Activated T-cell treated with anti-CD3 and anti-CD28 coated beads, Interleukin-2, amount 50 U/mL, for 48 hours (primary cell): ENCODE data around the gene FCN2.

Experiments used
- DNase-seq, 2 experiments: peaks; one replicate each; pipeline ENCODE4 v3.0.0-alpha.2; 2020

The FCN2 gene

DNA sequence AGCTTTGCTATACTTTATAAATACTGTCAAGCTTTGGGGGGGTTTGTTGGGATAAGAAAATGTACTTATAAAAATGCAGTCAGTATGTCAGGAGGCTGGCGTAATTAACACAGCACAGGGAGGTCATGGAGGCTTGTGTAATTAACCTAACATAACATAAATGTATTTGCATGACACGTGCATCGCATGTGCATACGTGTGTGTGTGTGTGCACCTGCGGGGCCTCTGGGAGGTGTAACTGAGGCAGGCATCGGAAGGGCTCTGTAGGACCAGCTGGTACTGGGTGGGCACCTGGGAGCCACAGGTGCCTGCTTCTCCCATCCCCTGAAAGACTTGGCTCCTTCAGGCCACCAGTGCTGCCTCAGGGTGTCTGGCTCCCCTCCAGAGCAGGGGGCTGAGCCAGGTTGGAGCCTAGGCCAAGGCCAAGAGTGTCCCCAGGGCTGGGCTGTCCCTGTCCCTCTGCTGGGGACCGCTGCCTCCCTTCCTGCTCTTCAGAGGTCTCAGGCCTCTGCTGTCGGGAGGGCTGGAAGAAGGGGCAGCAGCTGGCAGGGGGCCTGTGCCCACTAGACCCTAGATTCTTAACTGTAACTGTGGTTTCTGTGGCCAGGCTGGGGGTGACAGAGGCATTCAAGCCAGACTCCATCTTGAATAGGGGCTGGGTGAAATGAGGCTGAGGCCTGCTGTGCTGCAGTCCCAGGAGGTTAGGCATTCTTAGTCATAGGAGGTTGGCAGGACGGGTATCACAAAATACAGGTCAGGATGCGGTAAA is 9.0 kb downstream of the FCN2 start:
- DNase-seq, result peak; percentile 7 to 14

DNA sequence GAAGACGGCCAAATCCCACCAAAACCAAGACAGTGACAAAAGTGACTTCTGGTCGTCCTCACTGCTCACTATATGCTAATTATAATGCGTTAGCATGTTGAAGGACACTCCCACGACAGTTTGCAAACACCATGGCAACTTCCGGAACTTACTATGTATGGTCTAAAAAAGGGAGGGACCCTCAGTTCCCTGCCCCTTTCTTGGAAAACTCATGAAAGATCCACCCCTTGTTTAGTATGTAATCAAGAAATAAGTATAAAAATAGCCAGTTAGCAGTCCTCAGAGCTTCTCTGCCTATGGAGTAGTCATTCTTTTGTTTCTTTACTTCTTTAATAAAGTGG is 9.5 kb downstream of the FCN2 start:
- peak in 1 of 2 experiments; percentile 0 for DNase-seq

DNA sequence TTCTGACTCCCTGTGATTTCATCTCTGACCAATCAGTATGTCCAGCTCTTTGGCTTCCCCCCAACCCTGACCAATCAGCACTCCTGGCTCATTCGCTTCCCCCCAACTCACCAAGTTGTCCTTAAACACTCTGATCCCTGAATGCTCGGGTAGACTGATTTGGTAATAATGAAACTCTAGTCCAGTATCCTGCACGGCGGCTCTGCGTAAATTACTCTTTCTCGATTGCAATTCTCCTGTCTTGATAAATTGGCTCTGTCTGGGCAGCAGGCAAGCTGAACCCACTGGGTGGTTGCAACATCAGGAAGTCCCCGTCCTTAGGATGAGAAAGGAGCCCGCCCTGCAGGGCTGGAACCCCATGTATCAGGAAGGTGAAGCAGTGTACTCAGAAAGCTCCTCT is 10.4 kb downstream of the FCN2 start:
- peak; percentile 7 for DNase-seq

DNA sequence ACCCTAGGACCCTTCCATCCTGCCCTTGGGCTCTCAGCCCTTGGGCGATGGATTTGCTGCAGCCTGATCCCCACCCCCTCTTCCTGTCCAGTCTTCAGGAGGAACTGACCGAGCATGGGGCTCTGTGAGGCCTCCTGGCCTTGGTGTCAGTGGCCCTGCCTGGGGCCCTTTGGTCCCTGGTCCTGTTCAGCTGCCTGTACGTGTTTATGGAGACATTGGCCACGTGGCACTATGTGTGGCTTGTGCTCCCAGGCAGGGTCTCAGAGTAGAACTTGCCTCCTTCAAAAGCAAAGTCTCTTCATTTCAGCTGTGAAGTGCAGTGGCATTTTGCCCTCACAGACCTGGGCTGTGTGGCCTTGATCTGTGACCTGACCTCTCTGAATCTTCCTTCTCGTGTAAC is 11.1 kb downstream of the FCN2 start:
- DNase-seq, result peak in 1 of 2 experiments; percentile 6

DNA sequence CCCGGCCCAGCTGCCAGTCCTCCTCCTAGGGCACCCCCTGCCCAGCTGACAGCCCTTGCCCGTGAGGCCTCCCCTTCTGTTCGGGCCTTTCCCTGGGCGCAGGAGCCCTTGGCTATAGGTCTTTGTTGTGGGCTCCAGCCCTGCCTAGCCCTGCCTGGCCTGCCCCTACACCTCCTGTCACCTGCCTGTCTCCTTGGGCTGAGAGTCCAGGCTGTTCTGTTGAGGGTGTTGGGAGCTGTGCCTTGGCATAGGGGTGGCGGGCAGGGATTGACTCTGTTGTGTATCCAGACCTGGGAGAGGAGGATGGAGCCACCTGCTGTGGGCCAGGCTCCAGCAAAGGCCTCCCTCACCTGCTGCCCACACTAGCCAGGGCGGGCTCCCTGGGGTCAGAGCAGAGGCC is 11.6 kb downstream of the FCN2 start:
- peak in 1 of 2 experiments; percentile 0 for DNase-seq

DNA sequence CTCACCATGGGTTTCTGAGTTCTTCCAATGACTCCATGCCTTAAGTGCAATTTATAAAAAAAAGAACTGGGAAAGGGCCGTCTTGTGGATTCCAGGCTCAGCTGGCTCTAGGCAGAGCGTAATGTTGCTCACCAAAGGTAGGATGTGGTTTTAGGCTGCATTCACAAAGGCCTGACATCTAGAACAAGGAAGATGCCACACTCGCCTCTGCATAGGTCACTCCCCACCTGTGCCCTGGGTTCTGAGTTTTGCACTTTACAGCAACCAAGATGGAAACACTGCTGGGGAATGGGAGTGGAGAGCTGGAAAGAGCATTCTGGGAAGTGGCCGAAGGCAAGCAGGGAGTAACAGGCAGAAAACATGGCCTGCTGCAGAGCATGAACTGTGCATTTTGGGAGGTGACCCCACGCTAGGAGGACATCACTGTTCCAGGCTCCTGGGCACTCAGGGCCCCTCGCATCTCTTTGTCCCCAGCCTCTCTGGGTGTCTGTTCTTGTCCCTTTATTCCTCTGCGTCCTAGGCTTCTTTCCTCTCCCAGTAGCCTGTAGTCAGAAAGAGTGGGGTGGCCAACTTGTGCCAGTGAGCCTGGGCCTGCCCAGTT is 12.3 kb downstream of the FCN2 start:
- DNase-seq, result peak in 1 of 2 experiments; percentile 2

DNA sequence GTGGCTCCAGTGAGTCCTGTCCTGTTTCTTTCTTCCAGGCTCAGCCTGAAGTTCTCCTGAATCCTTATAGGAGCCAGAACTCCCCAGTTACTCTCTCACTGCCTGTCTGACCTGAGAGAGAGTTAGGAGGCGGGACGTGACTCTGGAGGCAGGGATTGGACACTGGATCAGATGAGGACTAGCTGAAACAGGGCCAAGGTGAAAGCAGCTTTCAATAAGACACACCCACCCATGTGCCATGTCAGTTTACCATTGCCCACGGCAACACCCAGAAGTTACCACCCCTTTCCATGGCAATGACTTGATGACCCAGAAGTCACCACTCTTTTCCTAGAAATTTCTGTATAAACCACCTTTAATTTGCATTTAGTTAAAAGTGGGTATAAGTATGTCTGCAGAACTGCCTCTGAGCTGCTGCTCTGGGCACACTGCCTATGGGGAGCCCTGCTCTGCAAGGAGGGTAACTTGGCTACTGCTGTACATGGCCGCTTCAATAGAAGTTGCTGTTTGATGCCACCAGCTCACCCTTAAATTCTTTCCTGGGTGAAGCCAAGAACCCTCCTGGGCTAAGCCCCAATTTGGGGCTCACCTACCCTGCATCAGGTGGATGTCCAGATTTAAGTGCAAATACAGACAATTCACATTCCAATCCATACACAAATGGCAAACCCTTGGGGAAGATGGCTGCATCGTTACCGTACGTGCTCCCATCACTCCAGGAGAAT is 13.7 kb downstream of the FCN2 start:
- DNase-seq, result no peak

DNA sequence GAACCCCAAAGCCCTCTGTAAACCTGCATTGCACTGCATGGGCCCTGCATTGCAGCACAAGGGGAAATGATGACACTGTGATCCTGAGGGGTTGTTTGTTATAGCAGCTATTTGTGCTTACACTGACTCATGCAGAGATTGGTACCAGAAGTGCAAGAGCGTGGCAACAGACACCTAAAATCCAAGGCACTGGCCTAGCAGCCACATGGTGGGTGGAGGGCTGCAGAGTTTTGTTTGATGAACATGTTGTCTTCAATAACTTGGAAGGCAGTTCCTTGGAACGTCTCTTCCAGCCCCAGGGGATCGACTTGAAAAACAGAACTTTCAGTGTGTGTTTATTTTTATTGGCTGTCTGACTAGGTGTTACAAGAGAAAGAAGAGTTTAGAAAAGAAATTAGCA is 14.5 kb downstream of the FCN2 start:
- no peak for DNase-seq

DNA sequence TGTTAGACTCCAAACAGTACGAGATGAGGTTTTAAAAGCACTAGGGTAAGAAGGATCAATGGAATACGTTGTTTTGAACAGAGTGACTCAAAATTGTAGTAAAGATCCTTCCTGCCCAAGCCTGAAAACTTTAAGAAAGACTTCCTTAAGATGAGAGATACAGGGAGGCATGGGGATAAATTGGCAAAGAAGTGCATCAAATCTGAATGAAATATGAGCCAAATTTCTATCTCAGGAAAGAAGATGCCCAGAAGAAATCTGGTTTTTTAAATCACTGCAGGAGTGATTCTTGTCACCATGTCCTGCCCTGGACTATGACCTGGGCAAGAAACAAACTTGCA is 14.9 kb downstream of the FCN2 start:
- DNase-seq, result no peak

DNA sequence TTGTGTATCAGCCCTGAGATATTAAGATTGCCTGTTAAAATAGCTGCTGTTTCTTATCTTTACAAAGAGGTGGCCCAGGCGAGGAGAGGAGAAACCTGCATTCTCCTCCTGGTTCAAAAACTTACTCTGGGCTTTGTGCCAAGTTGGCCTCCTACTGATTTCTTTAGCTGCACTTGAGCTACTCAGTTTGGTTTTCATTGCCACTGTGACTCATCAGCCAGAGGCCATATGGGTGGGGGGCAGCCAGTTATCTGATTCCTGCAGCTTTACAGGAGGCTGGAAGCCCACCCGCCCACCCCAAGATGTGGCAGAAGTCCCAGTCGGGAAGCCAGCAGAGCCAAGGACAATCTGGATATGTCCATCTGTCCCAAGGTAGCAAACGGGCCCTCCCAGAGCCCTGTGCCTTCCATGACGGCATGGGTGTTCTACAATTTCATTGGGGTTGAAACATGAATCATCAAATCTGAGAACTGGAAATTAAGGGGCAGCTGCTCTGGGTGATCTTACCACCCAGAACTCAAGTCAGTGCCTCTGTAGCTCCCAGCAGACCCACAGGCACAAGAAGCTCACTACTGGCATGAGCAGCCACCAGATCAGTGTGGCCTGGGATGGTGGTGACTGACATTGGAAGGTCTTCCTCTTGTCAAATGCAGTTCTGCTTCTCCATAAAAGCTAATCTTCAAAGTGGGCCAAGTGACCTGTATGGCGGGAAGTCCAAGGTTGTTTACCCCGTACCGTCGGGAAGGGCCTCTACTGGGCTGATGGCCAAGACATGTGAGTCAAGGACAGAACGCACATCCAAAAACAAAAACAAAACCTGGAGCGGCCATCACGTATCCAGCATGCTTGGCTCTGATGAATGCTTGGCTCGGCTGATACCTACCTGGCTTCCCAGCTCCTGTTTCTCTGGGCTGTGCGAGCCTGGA is 15.6 kb downstream of the FCN2 start:
- peak in 1 of 2 experiments; percentile 10 for DNase-seq

DNA sequence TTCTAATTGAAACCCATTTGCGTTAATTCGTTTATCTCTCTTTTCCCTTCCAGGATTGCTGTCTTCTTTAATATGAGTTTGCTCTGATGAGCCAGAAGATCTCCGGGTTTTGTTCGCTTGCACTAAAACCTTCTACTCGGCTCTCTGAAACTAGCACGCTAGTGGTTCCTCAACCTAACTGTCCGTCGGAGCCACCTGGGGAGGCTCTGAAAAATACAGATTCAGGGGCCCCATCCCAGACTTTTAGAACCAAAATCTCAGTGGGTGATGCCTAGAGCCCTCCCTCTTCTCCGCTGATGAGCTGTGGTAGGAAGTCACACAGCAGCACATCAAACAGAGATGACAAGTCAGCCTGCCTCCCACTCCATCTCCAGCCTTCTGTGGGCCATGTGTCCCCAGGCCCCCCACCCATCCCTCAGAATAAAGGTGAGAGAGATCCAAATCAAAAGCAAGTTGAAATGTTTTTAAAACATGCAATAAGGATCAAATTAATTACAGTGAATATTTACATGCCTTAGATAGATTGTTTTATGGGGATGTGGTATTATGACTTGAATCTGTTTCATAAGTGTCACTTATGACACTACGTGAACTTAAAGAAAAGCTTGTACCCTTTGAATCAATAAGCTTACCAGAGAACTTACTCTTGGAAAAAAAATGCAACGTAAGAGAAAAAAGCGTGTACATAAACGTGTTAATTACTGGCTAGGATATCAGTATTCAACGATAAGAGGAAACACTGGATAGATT is 16.4 kb downstream of the FCN2 start:
- DNase-seq, result peak in 1 of 2 experiments; percentile 6

DNA sequence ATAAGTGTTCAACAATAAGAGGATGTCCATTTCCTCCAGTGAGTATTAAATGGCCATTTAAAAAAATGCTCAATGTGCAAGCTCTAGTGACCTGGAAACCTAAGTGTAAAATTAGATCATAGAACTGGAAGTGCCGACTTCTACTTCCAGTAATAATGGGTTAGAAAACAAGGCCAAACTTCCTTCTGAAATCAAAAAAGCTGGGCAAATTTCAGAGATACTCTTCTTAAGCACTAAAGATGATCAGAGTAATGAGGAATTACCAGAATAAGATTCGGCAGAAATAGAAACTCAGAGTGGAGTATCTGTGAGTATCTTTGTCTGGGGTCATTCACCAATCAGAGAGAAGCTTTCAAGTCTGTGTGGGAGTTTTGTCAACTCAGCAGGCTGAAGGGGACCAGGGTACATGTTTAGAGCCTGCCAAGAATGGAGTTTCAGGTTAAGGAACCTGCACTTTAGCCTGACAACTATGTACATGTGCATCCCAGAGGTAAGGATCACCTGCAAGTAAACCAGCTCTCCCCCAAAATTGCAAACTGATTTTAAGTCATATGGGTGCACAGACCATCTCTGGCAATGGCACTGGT is 17.1 kb downstream of the FCN2 start:
- no peak for DNase-seq

DNA sequence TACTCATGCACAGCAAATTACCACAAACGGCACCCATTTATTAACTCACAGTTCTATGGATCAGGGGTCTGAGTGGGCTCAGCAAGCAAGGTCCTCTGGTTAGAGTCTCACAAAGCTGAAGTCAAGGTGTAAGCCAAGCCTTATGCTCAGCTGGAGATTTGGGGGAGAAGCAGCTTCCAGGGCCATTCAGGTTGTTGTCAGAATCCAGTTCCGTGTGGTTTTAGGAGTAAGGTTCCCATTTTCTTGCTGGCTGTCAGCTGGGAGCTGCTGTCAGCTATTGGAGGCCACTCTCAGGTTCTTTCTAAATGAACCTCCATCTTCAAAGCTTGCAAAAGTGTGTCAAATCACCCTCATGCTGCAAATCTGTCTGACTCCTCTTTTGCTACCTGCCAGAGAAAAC is 17.7 kb downstream of the FCN2 start:
- DNase-seq, result no peak

DNA sequence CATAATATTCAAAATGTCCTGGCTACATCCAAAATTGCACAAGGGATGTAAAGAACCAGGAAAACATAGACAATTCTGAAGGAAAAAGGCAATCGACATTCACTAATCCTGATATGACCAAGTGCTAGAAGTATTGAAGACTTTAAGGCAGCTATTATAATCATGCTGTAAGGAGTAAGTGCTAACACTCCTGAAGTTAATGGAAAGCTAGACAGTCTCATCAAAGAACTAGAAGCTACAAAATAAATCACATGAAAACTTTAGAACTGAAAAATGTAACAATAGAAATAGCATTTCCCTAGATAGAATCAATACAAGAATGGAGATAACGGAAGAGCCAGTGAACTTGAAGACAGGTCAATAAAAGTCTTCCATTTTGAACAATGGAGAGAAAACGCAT is 18.6 kb downstream of the FCN2 start:
- DNase-seq, result no peak

DNA sequence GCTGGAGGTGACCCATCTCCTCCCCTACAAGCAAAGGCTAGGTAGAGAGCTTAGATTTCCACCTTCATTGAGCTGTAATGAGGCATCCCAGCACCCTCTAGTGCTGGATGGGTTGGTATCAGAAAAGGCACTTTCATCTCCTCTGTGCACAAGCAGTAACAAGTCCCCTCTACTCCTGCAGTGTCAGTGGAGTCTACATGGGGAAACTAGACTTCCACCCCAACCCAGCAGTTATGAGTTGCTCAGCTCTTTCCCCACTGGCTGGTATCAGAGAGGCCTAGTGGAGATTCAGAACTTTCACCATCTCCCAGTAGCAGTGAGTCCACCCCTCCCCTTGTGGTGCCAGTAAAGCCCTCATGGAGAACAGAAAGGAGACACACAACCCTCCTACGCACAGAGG is 19.2 kb downstream of the FCN2 start:
- DNase-seq, result peak in 1 of 2 experiments; percentile 1

DNA sequence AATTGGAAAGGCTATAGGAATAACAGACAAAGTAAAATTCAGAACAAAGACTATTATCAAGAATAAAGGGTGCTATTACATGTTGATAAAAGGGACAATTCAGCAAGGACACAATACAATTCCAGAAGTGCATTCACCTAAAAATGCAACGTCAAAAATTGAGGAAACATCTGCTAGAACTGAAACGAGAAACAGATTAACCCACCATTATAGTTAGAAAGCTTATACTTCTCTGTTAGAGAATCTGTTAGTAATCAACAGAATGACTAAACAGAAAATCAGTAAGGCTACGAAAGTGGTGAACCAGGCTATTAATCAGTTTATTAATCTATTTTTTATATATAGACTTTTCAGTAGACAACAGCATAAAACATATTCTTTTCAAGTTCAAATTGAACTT is 22.3 kb downstream of the FCN2 start:
- DNase-seq, result no peak

DNA sequence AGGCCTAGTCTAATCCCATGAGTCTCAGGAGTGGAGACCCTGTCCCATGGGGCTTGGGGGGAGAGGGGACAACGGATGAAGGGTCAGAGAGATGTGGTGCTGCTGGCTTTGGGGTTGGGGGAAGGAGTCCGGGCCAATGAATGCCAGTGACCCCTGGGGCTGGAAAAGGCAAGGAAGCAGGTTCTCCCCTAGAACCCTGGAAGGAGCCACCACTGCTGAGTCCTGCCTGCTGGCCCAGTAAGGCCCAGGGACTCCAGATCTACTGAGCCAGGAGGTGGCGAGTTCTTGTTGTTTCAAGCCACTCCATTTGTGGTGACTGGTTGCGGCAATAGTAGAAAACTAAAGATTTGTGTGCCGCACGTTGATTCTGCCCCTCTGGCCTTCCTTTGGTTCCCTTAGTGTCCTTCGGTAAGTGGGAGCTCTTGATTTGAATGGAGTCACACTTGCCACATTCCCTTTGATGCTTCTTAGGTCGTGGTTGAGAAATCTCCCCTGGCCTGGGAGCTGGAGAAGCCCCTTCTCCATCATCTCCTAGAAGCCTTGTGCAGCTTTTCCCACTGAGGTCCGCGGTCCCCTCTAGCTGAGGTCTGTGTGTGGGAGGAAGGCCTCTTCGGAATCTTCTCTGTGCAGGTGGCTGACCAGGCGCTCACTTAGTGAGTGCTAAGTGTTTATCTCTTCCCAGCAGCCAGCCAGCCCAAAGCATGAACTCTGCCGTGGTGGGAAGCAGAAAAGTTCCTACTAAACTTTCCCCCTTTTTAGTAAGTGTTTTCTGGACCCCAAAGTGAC is 28.1 kb downstream of the FCN2 start:
- no peak for DNase-seq

DNA sequence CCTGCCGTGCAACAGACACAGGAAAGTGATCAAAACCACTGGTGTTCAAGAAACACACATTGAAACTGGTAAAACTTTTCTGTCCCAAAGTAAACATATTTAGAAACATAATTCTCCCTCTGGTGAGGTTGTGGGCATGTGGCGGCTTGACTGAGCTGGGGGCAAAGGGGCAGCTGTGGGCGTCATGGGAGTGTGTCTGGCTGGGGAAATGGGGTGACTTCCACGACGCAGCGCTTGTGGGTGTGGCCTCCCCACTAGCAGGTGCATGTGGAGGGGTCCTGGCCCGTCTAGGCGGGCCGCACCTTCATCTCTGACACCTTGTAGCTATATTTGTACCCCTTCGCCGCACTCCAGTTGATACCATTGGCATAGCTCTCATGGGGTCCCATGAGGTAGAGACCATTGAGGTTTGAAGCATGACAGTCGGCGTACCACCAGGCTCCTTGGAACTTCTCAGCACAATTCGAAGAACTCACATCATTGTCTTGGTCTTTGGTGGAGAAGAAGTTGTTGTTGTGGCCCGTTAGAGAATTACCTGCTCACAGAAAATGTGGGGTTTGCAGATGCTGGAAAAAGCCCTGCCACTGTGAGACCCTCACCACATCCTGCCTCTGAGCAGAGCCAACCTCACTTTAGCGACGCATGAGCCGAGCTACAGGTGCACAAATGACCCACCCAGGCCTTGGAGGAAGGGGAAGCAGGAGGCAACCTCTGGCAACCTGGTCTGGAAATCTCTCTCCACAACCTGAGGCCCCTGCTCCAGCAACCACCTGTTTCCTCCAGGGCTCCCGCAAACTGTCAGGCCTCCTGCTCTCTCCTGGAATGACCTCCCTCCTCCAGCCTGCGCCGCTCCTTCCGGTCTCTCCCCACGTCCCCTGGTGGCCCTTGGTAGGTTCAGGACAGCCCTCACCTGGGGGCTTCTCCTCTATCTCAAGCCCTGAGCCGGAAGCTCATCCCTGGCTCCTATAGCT is 29.2 kb downstream of the FCN2 start:
- DNase-seq, result no peak

DNA sequence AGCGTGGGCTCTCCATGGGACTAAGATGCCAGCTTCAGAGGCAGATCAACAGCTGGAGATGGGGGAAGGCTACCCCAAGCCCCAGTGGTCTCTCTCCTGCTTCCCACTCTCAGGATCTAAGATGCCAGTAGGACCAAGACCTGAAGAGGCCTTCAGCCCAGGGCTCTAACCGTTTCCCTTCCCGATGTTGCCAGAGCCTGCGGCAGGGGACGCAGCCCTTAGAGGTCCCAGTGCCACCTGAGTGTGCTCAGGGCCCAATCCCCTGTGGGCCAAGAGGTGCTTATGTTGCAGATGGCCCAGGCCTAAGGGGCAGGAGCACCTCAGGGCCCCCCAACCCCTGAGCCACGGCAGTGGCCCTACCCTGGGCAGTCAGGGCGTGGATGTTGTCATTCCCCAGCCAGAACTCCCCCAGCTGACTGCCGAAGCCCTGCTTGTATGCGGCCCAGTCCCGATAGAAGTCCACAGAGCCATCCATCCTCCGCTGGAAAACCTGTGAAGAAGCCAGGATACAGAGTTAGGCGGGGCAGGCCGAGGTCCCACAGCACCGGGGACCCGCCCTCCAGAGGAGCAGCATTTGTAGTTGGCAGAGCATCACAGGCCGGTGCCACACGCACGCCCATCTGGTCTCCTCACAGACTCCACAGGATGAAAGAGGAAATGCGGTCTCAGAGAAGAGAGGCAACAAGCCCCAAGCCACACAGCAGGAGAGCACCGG is 31.7 kb downstream of the FCN2 start:
- no peak for DNase-seq
